PC-9 (cell line): Measurements from ENCODE around the gene GRK7. TPM values are rescaled to one million over a fixed set of nuclear protein-coding genes. Genes with fewer than 3 reads are reported as not detected.

ENCODE experiments used
- BruUV-seq: library from RNA; stranded (reverse); fragments of 400-500 nt; replicated peaks from 2 replicates; lab custom pipeline; 2021; lab: Mats Ljungman, UMichigan
- CTCF ChIA-PET: fragments of 300-600 bp; sonication (Branson Sonifier 250); formaldehyde crosslinking; loops from one replicate; lab custom pipeline; 2022; ENCODE audit warnings: antibody characterized with exemption; lab: Charles Lee
- POLR2A ChIA-PET: fragments of 300-600 bp; sonication (Branson Sonifier 250); formaldehyde crosslinking; loops from one replicate; lab custom pipeline; 2022; ENCODE audit warnings: antibody characterized with exemption; ENCODE audit not compliant: unreplicated experiment; lab: Charles Lee
- DNase-seq, 2 experiments: peaks; one replicate each; pipeline versions ENCODE4 v3.0.0 to v3.0.0-alpha.2; 2015 to 2022; ENCODE audit warnings: mixed read lengths in 1 of 2
- H2AFZ ChIP-seq: fragments of 200-600 bp; sonication (generic); 2 replicates; pipeline ENCODE4 v1.8.1; 2017; ENCODE audit warnings: antibody characterized with exemption
- H3F3A ChIP-seq: fragments of 200-600 bp; sonication (generic); 2 replicates; pipeline ENCODE4 v1.8.1; 2017; ENCODE audit warnings: antibody characterized with exemption, mild to moderate bottlenecking, low read depth; ENCODE audit not compliant: insufficient read depth
- H3K27ac ChIP-seq: fragments of 200-600 bp; sonication (generic); 2 replicates; pipeline ENCODE4 v1.6.1; 2016; ENCODE audit warnings: mixed run types
- H3K27me3 ChIP-seq: fragments of 200-600 bp; sonication (generic); 2 replicates; pipeline ENCODE4 v1.6.1; 2016; ENCODE audit warnings: low read depth, mixed run types; ENCODE audit not compliant: insufficient read depth
- H3K36me3 ChIP-seq: fragments of 200-600 bp; sonication (generic); 2 replicates; pipeline ENCODE4 v1.6.1; 2016; ENCODE audit warnings: low read depth, mixed run types
- H3K4me1 ChIP-seq: fragments of 200-600 bp; sonication (generic); replicated peaks from 2 replicates; pipeline ENCODE4 v1.6.1; 2016; ENCODE audit warnings: mixed run types; ENCODE audit not compliant: insufficient read depth
- H3K4me2 ChIP-seq: fragments of 200-600 bp; sonication (generic); 2 replicates; pipeline ENCODE4 v1.6.1; 2017; ENCODE audit warnings: mixed run types
- H3K4me3 ChIP-seq: fragments of 200-600 bp; sonication (generic); 2 replicates; pipeline ENCODE4 v1.6.1; 2016; ENCODE audit warnings: mixed run types
- H3K79me2 ChIP-seq: fragments of 200-600 bp; sonication (generic); 2 replicates; pipeline ENCODE4 v1.6.1; 2017; ENCODE audit warnings: low read depth, mixed run types
- H3K9me2 ChIP-seq: fragments of 200-600 bp; sonication (generic); 2 replicates; pipeline ENCODE4 v1.8.1; 2017; ENCODE audit warnings: mild to moderate bottlenecking; ENCODE audit not compliant: insufficient read depth
- H3K9me3 ChIP-seq: fragments of 200-600 bp; sonication (generic); 2 replicates; pipeline ENCODE4 v1.8.1; 2016; ENCODE audit warnings: low read depth; ENCODE audit not compliant: insufficient read depth
- H4K20me1 ChIP-seq: fragments of 200-600 bp; sonication (generic); 2 replicates; pipeline ENCODE4 v1.8.1; 2017; ENCODE audit not compliant: insufficient read depth
- CTCF ChIP-seq: fragments of 200-600 bp; sonication (generic); conservative IDR thresholded peaks from 2 replicates; pipeline ENCODE4 v1.6.1; 2017; ENCODE audit warnings: mixed run types, antibody characterized with exemption, mild to moderate bottlenecking, moderate library complexity
- EZH2 ChIP-seq: fragments of 200-600 bp; sonication (generic); IDR thresholded peaks from 2 replicates; pipeline ENCODE4 v1.8.0; 2017; ENCODE audit warnings: antibody characterized with exemption, low read depth
- intact Hi-C: fragments of 100-400 bp; cut with micrococcal nuclease; formaldehyde crosslinking; loops from one replicate; pipeline ENCODE4 v1.10.0; 2022; ENCODE audit not compliant: unreplicated experiment
- total RNA-seq: library from RNA; stranded (reverse); gene quantifications from 2 replicates; pipeline ENCODE4 v1.2.3, GENCODE V29; 2021

Gene GRK7
- total RNA-seq, 1 experiment from 2014 or later = not detected

- no peak for DNase-seq
- ChIA-PET POLR2A (no interaction called here), CTCF (no interaction called here)
- H3F3A ChIP-seq = no peaks in the 10 kb centered on the region
- H3K27me3 ChIP-seq = no peaks in the 10 kb centered on the region
- H3K36me3 ChIP-seq = no peaks in the 10 kb centered on the region
- H3K27ac ChIP-seq = no peak overlapping the region
- TF ChIP-seq EZH2 (no peak), CTCF (no peak)
- no peaks in the 10 kb centered on the region for H3K9me3 ChIP-seq
- H3K4me2 ChIP-seq = no peak overlapping the region
- no peak overlapping the region for H2AFZ ChIP-seq
- intact Hi-C loops = no loop called here
- no peaks in the 10 kb centered on the region for H3K79me2 ChIP-seq
- BruUV-seq = no TSS peak
- H3K9me2 ChIP-seq = no peaks in the 10 kb centered on the region
- no peaks in the 10 kb centered on the region for H3K4me1 ChIP-seq
- H4K20me1 ChIP-seq = no peaks in the 10 kb centered on the region
- no peak overlapping the region for H3K4me3 ChIP-seq
Measured at GRCh38 chr3:141725036-141725435, 38.2 kb upstream of the GRK7 start.

- Histone ChIP-seq H4K20me1 (no peaks in the 10 kb centered on the region), H2AFZ (no peak overlapping the region), H3K4me3 (no peak overlapping the region), H3K4me1 (no peaks in the 10 kb centered on the region), H3F3A (no peaks in the 10 kb centered on the region), H3K36me3 (no peaks in the 10 kb centered on the region), H3K27me3 (no peaks in the 10 kb centered on the region), H3K9me3 (no peaks in the 10 kb centered on the region), H3K9me2 (no peaks in the 10 kb centered on the region), H3K4me2 (no peak overlapping the region), H3K27ac (no peak overlapping the region), H3K79me2 (no peaks in the 10 kb centered on the region)
- no peak for TF ChIP-seq CTCF
- no peak for TF ChIP-seq EZH2
- CTCF ChIA-PET = interaction anchor here (0.6 kb wide), 1 partner anchor 67 kb away, joined by 8 read pairs; no protein-coding TSS in a partner anchor
- no peak for DNase-seq
- no TSS peak for BruUV-seq
- POLR2A ChIA-PET = no interaction called here
- intact Hi-C loops = no loop called here
Measured at GRCh38 chr3:141726483-141726882, 36.7 kb upstream of the GRK7 start.

- no peaks in the 10 kb centered on the region for H3K27me3 ChIP-seq
- CTCF ChIA-PET = no interaction called here
- no peaks in the 10 kb centered on the region for H3K9me2 ChIP-seq
- H3K4me3 ChIP-seq = no peak overlapping the region
- H3K36me3 ChIP-seq = no peaks in the 10 kb centered on the region
- DNase-seq = no peak
- H2AFZ ChIP-seq = no peak overlapping the region
- H4K20me1 ChIP-seq = no peaks in the 10 kb centered on the region
- H3F3A ChIP-seq = no peaks in the 10 kb centered on the region
- H3K4me2 ChIP-seq = no peak overlapping the region
- POLR2A ChIA-PET = interaction anchor here (0.5 kb wide), 1 partner anchor 123 kb away, joined by 3 read pairs; no protein-coding TSS in a partner anchor
- H3K4me1 ChIP-seq = no peaks in the 10 kb centered on the region
- H3K79me2 ChIP-seq = no peaks in the 10 kb centered on the region
- BruUV-seq = no TSS peak
- H3K9me3 ChIP-seq = no peaks in the 10 kb centered on the region
- H3K27ac ChIP-seq = no peak overlapping the region
- intact Hi-C loops = no loop called here
- TF ChIP-seq EZH2 = no peak
- no peak for TF ChIP-seq CTCF
Measured at GRCh38 chr3:141728355-141728892, 34.8 kb upstream of the GRK7 start.
